ENCODE measurements around the gene CDC42EP5.
"Not testable (repeated sequence)": the region's sequence is repeated elsewhere in the genome, so short reads cannot be mapped to it uniquely, and the experiment has no call there.

CDC42EP5 gene

GRCh38 chr19:54448040-54448773, 24.9 kb downstream of the CDC42EP5 start:
- peak; percentile 36 for DNase-seq (ENCODE audit: low spot score)

GRCh38 chr19:54446349-54446748, 26.7 kb downstream of the CDC42EP5 start:
- not testable (repeated sequence) for DNase-seq (ENCODE audit: low spot score)

- DNase-seq (ENCODE audit: low spot score): no peak
Measured at GRCh38 chr19:54444737-54445136, 28.4 kb downstream of the CDC42EP5 start.

GRCh38 chr19:54440641-54441040, 32.5 kb downstream of the CDC42EP5 start:
- DNase-seq (ENCODE audit: low spot score): no peak

GRCh38 chr19:54439174-54439851, 33.8 kb downstream of the CDC42EP5 start:
- no peak for DNase-seq (ENCODE audit: low spot score)

- no peak for DNase-seq (ENCODE audit: low spot score)
Measured at GRCh38 chr19:54436628-54437252, 36.4 kb downstream of the CDC42EP5 start.

- no peak for DNase-seq (ENCODE audit: low spot score)
Measured at GRCh38 chr19:54436031-54436523, 37.0 kb downstream of the CDC42EP5 start.

- DNase-seq (ENCODE audit: low spot score): no peak
Measured at GRCh38 chr19:54435551-54436016, 37.5 kb downstream of the CDC42EP5 start.

GRCh38 chr19:54434873-54435214, 38.3 kb downstream of the CDC42EP5 start:
- no peak for DNase-seq (ENCODE audit: low spot score)

GRCh38 chr19:54434112-54434872, 38.8 kb downstream of the CDC42EP5 start:
- DNase-seq (ENCODE audit: low spot score): no peak

GRCh38 chr19:54433697-54434096, 39.4 kb downstream of the CDC42EP5 start:
- DNase-seq (ENCODE audit: low spot score): no peak

- peak; percentile 24 for DNase-seq (ENCODE audit: low spot score)
Measured at GRCh38 chr19:54432144-54432738, 40.9 kb downstream of the CDC42EP5 start.

GRCh38 chr19:54431255-54431838, 41.7 kb downstream of the CDC42EP5 start:
- peak; percentile 74 for DNase-seq (ENCODE audit: low spot score)

GRCh38 chr19:54430306-54431254, 42.5 kb downstream of the CDC42EP5 start:
- peak; percentile 50 for DNase-seq (ENCODE audit: low spot score)

- DNase-seq (ENCODE audit: low spot score): no peak
Measured at GRCh38 chr19:54429545-54430227, 43.4 kb downstream of the CDC42EP5 start.

GRCh38 chr19:54429176-54429495, 44.0 kb downstream of the CDC42EP5 start:
- DNase-seq (ENCODE audit: low spot score): no peak

- DNase-seq (ENCODE audit: low spot score): no peak
Measured at GRCh38 chr19:54428323-54429175, 44.5 kb downstream of the CDC42EP5 start.

GRCh38 chr19:54427586-54427985, 45.5 kb downstream of the CDC42EP5 start:
- no peak for DNase-seq (ENCODE audit: low spot score)

Measured in LoVo (cell line).